GM23338 (cell line): Measurements from ENCODE around the gene NOX1. TPM values are rescaled to one million over a fixed set of nuclear protein-coding genes. Genes with fewer than 3 reads are reported as not detected.
A peak's percentile ranks its signal among the peaks of the same experiment; 100 is the strongest.

Experiments
- ATAC-seq: fragments of 200-7000 bp; cut with Tn5 transposase; 3 replicates; pipeline ENCODE4 v1.9.1; 2020
- DNase-seq: peaks from one replicate; pipeline ENCODE4 v3.0.0-alpha.2; 2015; ENCODE audit warnings: low spot score
- H2AFZ ChIP-seq: fragments of 200-600 bp; sonication (generic); 2 replicates; pipeline ENCODE4 v1.8.0; 2016; ENCODE audit warnings: antibody characterized with exemption, mild to moderate bottlenecking, moderate library complexity
- H3F3A ChIP-seq: fragments of 200-600 bp; sonication (generic); replicated peaks from 2 replicates; pipeline ENCODE4 v1.8.0; 2017; ENCODE audit warnings: antibody characterized with exemption, mixed run types, low read depth
- H3K27ac ChIP-seq: fragments of 200-600 bp; sonication (generic); 2 replicates; pipeline ENCODE4 v1.6.1; 2016; ENCODE audit warnings: low read depth
- H3K27me3 ChIP-seq: fragments of 200-600 bp; sonication (generic); 2 replicates; pipeline ENCODE4 v1.8.0; 2016; ENCODE audit warnings: mild to moderate bottlenecking, mixed run types, moderate library complexity; ENCODE audit not compliant: insufficient read depth
- H3K36me3 ChIP-seq: fragments of 200-600 bp; sonication (generic); 2 replicates; pipeline ENCODE4 v1.8.0; 2016; ENCODE audit warnings: mild to moderate bottlenecking; ENCODE audit not compliant: insufficient read depth
- H3K4me1 ChIP-seq: fragments of 200-600 bp; sonication (generic); 2 replicates; pipeline ENCODE4 v1.8.0; 2016; ENCODE audit warnings: mild to moderate bottlenecking, moderate library complexity; ENCODE audit not compliant: insufficient read depth
- H3K4me2 ChIP-seq: fragments of 200-600 bp; sonication (generic); 2 replicates; pipeline ENCODE4 v1.7.1; 2017; ENCODE audit warnings: mixed run types
- H3K4me3 ChIP-seq: fragments of 200-600 bp; sonication (generic); 2 replicates; pipeline ENCODE4 v1.6.1; 2016; ENCODE audit warnings: mixed run types
- H3K79me2 ChIP-seq: fragments of 200-600 bp; sonication (generic); replicated peaks from 2 replicates; pipeline ENCODE4 v1.8.0; 2017; ENCODE audit warnings: mild to moderate bottlenecking; ENCODE audit not compliant: insufficient read depth
- H3K9me2 ChIP-seq: fragments of 200-600 bp; sonication (generic); 2 replicates; pipeline ENCODE4 v1.8.0; 2017; ENCODE audit not compliant: insufficient read depth
- H4K20me1 ChIP-seq: fragments of 200-600 bp; sonication (generic); replicated peaks from 2 replicates; pipeline ENCODE4 v1.8.0; 2017; ENCODE audit warnings: mild to moderate bottlenecking; ENCODE audit not compliant: insufficient read depth
- H3K27ac Mint-ChIP-seq: 2 replicates; pipeline ENCODE4 v1.8.0; 2020; ENCODE audit warnings: inconsistent platforms, mild to moderate bottlenecking, moderate library complexity, mixed read lengths
- H3K27me3 Mint-ChIP-seq: 3 replicates; pipeline ENCODE4 v1.8.0; 2022; ENCODE audit warnings: low read depth, mild to moderate bottlenecking, moderate library complexity, mixed read lengths, inconsistent platforms; ENCODE audit not compliant: insufficient read depth, poor library complexity
- H3K36me3 Mint-ChIP-seq: 3 replicates; pipeline ENCODE4 v1.8.0; 2021; ENCODE audit warnings: low read depth, mild to moderate bottlenecking, inconsistent platforms, moderate library complexity, mixed read lengths
- H3K4me1 Mint-ChIP-seq: 3 replicates; pipeline ENCODE4 v1.8.0; 2020; ENCODE audit warnings: mild to moderate bottlenecking, inconsistent platforms, mixed read lengths
- H3K4me3 Mint-ChIP-seq: 3 replicates; pipeline ENCODE4 v1.8.0; 2021; ENCODE audit warnings: moderate library complexity, mild to moderate bottlenecking, inconsistent platforms, mixed read lengths
- H3K9me3 Mint-ChIP-seq: 3 replicates; pipeline ENCODE4 v1.8.0; 2020; ENCODE audit warnings: moderate library complexity, mild to moderate bottlenecking, inconsistent platforms, mixed read lengths
- CTCF ChIP-seq, 2 experiments: fragments of 200-600 bp in 1 of 2; sonication (generic) in 1 of 2; conservative IDR thresholded peaks; 2 replicates each; pipeline versions ENCODE4 v1.5.1 to v1.6.1; 2016 to 2017; ENCODE audit warnings: antibody characterized with exemption in 2 of 2, low read depth in 2 of 2, mild to moderate bottlenecking in 2 of 2, moderate library complexity in 1 of 2
- ETS1 ChIP-seq: IDR thresholded peaks from 2 replicates; pipeline ENCODE4 v1.6.1; 2016; ENCODE audit warnings: antibody characterized with exemption
- EZH2phosphoT487 ChIP-seq: fragments of 200-600 bp; sonication (generic); IDR thresholded peaks from one replicate; pipeline ENCODE4 v1.8.1; 2018; ENCODE audit warnings: antibody characterized with exemption; ENCODE audit not compliant: unreplicated experiment
- JUNB ChIP-seq: IDR thresholded peaks from one replicate; pipeline ENCODE4 v1.6.1; 2016; ENCODE audit warnings: antibody characterized with exemption; ENCODE audit not compliant: unreplicated experiment
- POLR2AphosphoS5 ChIP-seq: IDR thresholded peaks from 2 replicates; pipeline ENCODE4 v1.6.1; 2016; ENCODE audit warnings: antibody characterized with exemption, low read depth
- REST ChIP-seq: IDR thresholded peaks from one replicate; pipeline ENCODE4 v1.6.1; 2018; ENCODE audit warnings: antibody characterized with exemption; ENCODE audit not compliant: unreplicated experiment
- STAT1 ChIP-seq: IDR thresholded peaks from one replicate; pipeline ENCODE4 v1.6.1; 2016; ENCODE audit warnings: antibody characterized with exemption; ENCODE audit not compliant: unreplicated experiment
- ZNF114 ChIP-seq: fragments of 250-450 bp; sonication (Bioruptor Pico); IDR thresholded peaks from 2 replicates; pipeline ENCODE4 v1.5.0; 2020; ENCODE audit warnings: mild to moderate bottlenecking, moderate library complexity
- ZNF331 ChIP-seq: fragments of 250-450 bp; sonication (Bioruptor Pico); IDR thresholded peaks from 2 replicates; pipeline ENCODE4 v1.5.0; 2020; ENCODE audit warnings: low read depth, mild to moderate bottlenecking, moderate library complexity
- ZNF462 ChIP-seq: fragments of 250-450 bp; sonication (Bioruptor Pico); IDR thresholded peaks from 2 replicates; pipeline ENCODE4 v1.5.0; 2020; ENCODE audit warnings: mild to moderate bottlenecking, moderate library complexity
- polyA plus RNA-seq: library from polyadenylated mRNA; unstranded; fragments of >200 nt; fragmentation: Nextera tagmentation; extraction: Ambion mirVana; gene quantifications from 2 replicates; pipeline ENCODE4 v1.2.1, GENCODE V29; 2016
- total RNA-seq: library from RNA; depleted of rRNA; stranded (reverse); fragments of >200 nt; shearing (Covaris generic); gene quantifications from 2 replicates; pipeline ENCODE4 v1.2.3, GENCODE V29; 2014

The NOX1 gene
- total and polyA plus RNA-seq, 2 experiments from 2014 or later = 0.31 TPM; not detected in 1

GRCh38 chrX:100870527-100870926, 3.6 kb downstream of the NOX1 start:
- Histone ChIP-seq H3K9me2 (no peaks in the 10 kb centered on the region), H3K4me1 (peaks cover 5% of the 10 kb centered on the region; the same call in 1 of the 2 replicates), H3K4me2 (no peak overlapping the region), H3K36me3 (no peaks in the 10 kb centered on the region), H3F3A (no peaks in the 10 kb centered on the region), H4K20me1 (no peaks in the 10 kb centered on the region), H3K4me3 (no peak overlapping the region), H3K79me2 (no peaks in the 10 kb centered on the region), H3K27ac (no peak overlapping the region), H3K27me3 (no peaks in the 10 kb centered on the region), H2AFZ (no peak overlapping the region)
- ATAC-seq (no peak), DNase-seq (no peak)
- no peaks in the 10 kb centered on the region for H3K36me3 Mint-ChIP-seq
- H3K9me3 Mint-ChIP-seq = no peaks in the 10 kb centered on the region; the same call in 2 of the 3 replicates
- peaks cover 3% of the 10 kb centered on the region; the same call in 2 of the 3 replicates for H3K4me1 Mint-ChIP-seq
- H3K4me3 Mint-ChIP-seq = no peak overlapping the region
- TF ChIP-seq EZH2phosphoT487 (no peak), REST (no peak), POLR2AphosphoS5 (no peak), ZNF114 (CRISPR knock-in tag) (no peak), ETS1 (no peak), JUNB (no peak)
- H3K27me3 Mint-ChIP-seq = no peaks in the 10 kb centered on the region
- 0 out of 2 replicates have a peak overlapping the region, but pooled peaks have one; percentile 70 for H3K27ac Mint-ChIP-seq

- no peaks in the 10 kb centered on the region for H4K20me1 ChIP-seq
- no peak overlapping the region for H2AFZ ChIP-seq
- no peak overlapping the region for H3K4me3 ChIP-seq
- Mint-ChIP-seq H3K4me3 (no peak overlapping the region), H3K36me3 (no peaks in the 10 kb centered on the region), H3K9me3 (no peaks in the 10 kb centered on the region; the same call in 2 of the 3 replicates), H3K4me1 (peaks cover 3% of the 10 kb centered on the region; the same call in 2 of the 3 replicates), H3K27me3 (no peaks in the 10 kb centered on the region), H3K27ac (no peak overlapping the region)
- no peaks in the 10 kb centered on the region for H3K27me3 ChIP-seq
- no peak for DNase-seq
- H3K9me2 ChIP-seq = no peaks in the 10 kb centered on the region
- H3F3A ChIP-seq = no peaks in the 10 kb centered on the region
- no peak overlapping the region for H3K27ac ChIP-seq
- ATAC-seq = no peak
- H3K4me2 ChIP-seq = no peak overlapping the region
- peaks cover 5% of the 10 kb centered on the region; the same call in 1 of the 2 replicates for H3K4me1 ChIP-seq
- no peaks in the 10 kb centered on the region for H3K36me3 ChIP-seq
- H3K79me2 ChIP-seq = no peaks in the 10 kb centered on the region
- TF ChIP-seq ZNF114 (CRISPR knock-in tag) (no peak), POLR2AphosphoS5 (no peak), ZNF331 (no peak), ZNF462 (CRISPR knock-in tag) (no peak), STAT1 (no peak), CTCF (conservative IDR thresholded peaks at IDR 0.05; ENCODE audit: low read depth in 2 of 2) (no peak)
These were observed 5.9 kb downstream of the NOX1 start for GRCh38 chrX:100868273-100868672.
